HUES64 (cell line): ENCODE data around the gene KCNK3.

Experiments
- H3K27ac ChIP-seq: 2 replicates; pipeline ENCODE4 v1.7.0; 2013; ENCODE audit warnings: low read depth, low read length, inconsistent platforms
- H3K27me3 ChIP-seq: 2 replicates; pipeline ENCODE4 v1.6.1; 2013; ENCODE audit warnings: mild to moderate bottlenecking, low read length; ENCODE audit not compliant: insufficient read depth
- H3K36me3 ChIP-seq: 2 replicates; pipeline ENCODE4 v1.6.1; 2013; ENCODE audit warnings: mild to moderate bottlenecking, low read length; ENCODE audit not compliant: insufficient read depth
- H3K4me1 ChIP-seq: 2 replicates; pipeline ENCODE4 v1.6.1; 2013; ENCODE audit warnings: mild to moderate bottlenecking, low read length, moderate library complexity; ENCODE audit not compliant: insufficient read depth
- H3K4me3 ChIP-seq: 2 replicates; pipeline ENCODE4 v1.5.1; 2013; ENCODE audit warnings: mild to moderate bottlenecking, low read length, moderate library complexity
- H3K9ac ChIP-seq: 2 replicates; pipeline ENCODE4 v1.6.1; 2013; ENCODE audit warnings: mild to moderate bottlenecking, low read depth, low read length
- H3K9me3 ChIP-seq: 2 replicates; pipeline ENCODE4 v1.6.1; 2013; ENCODE audit warnings: low read depth, low read length; ENCODE audit not compliant: insufficient read depth
- WGBS: fragments of 150-250, 120-280 bp; methylation state at CpG from one replicate; pipeline ENCODE4 v1.1.7; 2013; ENCODE audit warnings: missing lambda C conversion rate; 5-methylcytosine and 5-hydroxymethylcytosine counted together

Gene KCNK3

GRCh38 chr2:26691881-26692278, 642 bp upstream of the KCNK3 start:
- H3K27me3 ChIP-seq = peaks cover 88% of the 10 kb centered on the region
- H3K9ac ChIP-seq = 0 out of 2 replicates have a peak overlapping the region, but pooled peaks have one; percentile 46
- H3K9me3 ChIP-seq = no peaks in the 10 kb centered on the region
- no peak overlapping the region for H3K27ac ChIP-seq
- peak overlapping the region; percentile 52 for H3K4me3 ChIP-seq
- peaks cover 5% of the 10 kb centered on the region; the same call in 1 of the 2 replicates for H3K4me1 ChIP-seq
- H3K36me3 ChIP-seq = no peaks in the 10 kb centered on the region
- WGBS = 67% methylated on average over 6 of the region's 6 CpGs

- Histone ChIP-seq H3K27me3 (peaks cover 89% of the 10 kb centered on the region), H3K4me1 (peaks cover 5% of the 10 kb centered on the region; the same call in 1 of the 2 replicates), H3K36me3 (no peaks in the 10 kb centered on the region), H3K27ac (no peak overlapping the region), H3K4me3 (peak overlapping the region; percentile 52), H3K9me3 (no peaks in the 10 kb centered on the region), H3K9ac (no peak overlapping the region)
- 5% methylated on average over 83 of the region's 83 CpGs for WGBS
These were observed 651 bp downstream of the KCNK3 start for GRCh38 chr2:26692897-26693849.

GRCh38 chr2:26694001-26694400, 1.5 kb downstream of the KCNK3 start:
- WGBS = 74% methylated on average over 7 of the region's 7 CpGs
- Histone ChIP-seq H3K4me1 (peaks cover 5% of the 10 kb centered on the region; the same call in 1 of the 2 replicates), H3K27me3 (peaks cover 82% of the 10 kb centered on the region), H3K27ac (no peak overlapping the region), H3K9ac (no peak overlapping the region), H3K9me3 (no peaks in the 10 kb centered on the region), H3K36me3 (no peaks in the 10 kb centered on the region), H3K4me3 (no peak overlapping the region)

GRCh38 chr2:26696351-26696816, 3.9 kb downstream of the KCNK3 start:
- H3K9ac ChIP-seq = no peak overlapping the region

GRCh38 chr2:26697425-26697824, 4.9 kb downstream of the KCNK3 start:
- Histone ChIP-seq H3K4me3 (no peak overlapping the region), H3K27ac (no peak overlapping the region), H3K36me3 (no peaks in the 10 kb centered on the region), H3K27me3 (peaks cover 56% of the 10 kb centered on the region), H3K9ac (no peak overlapping the region), H3K9me3 (no peaks in the 10 kb centered on the region), H3K4me1 (no peaks in the 10 kb centered on the region)
- WGBS = 93% methylated on average over 10 of the region's 10 CpGs

More at GRCh38 chr2:26696351-26696816, 3.9 kb downstream of the KCNK3 start:
- H3K36me3 ChIP-seq = no peaks in the 10 kb centered on the region
- WGBS = 42% methylated on average over 2 of the region's 3 CpGs
- H3K4me1 ChIP-seq = peaks cover 5% of the 10 kb centered on the region; the same call in 1 of the 2 replicates
- peaks cover 65% of the 10 kb centered on the region for H3K27me3 ChIP-seq
- H3K27ac ChIP-seq = no peak overlapping the region
- no peaks in the 10 kb centered on the region for H3K9me3 ChIP-seq
- H3K4me3 ChIP-seq = no peak overlapping the region

GRCh38 chr2:26699295-26699694, 6.8 kb downstream of the KCNK3 start:
- no peak overlapping the region for H3K9ac ChIP-seq
- H3K4me3 ChIP-seq = no peak overlapping the region
- H3K27me3 ChIP-seq = peaks cover 39% of the 10 kb centered on the region
- 87% methylated on average over 5 of the region's 6 CpGs for WGBS
- no peaks in the 10 kb centered on the region for H3K36me3 ChIP-seq
- no peaks in the 10 kb centered on the region for H3K9me3 ChIP-seq
- H3K4me1 ChIP-seq = no peaks in the 10 kb centered on the region
- no peak overlapping the region for H3K27ac ChIP-seq

GRCh38 chr2:26700078-26700477, 7.6 kb downstream of the KCNK3 start:
- WGBS = 95% methylated on average over 4 of the region's 4 CpGs
- Histone ChIP-seq H3K4me3 (no peak overlapping the region), H3K9me3 (no peaks in the 10 kb centered on the region), H3K27ac (no peak overlapping the region), H3K27me3 (peaks cover 32% of the 10 kb centered on the region), H3K9ac (no peak overlapping the region), H3K36me3 (no peaks in the 10 kb centered on the region), H3K4me1 (no peaks in the 10 kb centered on the region)

GRCh38 chr2:26701596-26701995, 9.1 kb downstream of the KCNK3 start:
- Histone ChIP-seq H3K27me3 (peaks cover 17% of the 10 kb centered on the region; the same call in 1 of the 2 replicates), H3K4me1 (no peaks in the 10 kb centered on the region), H3K27ac (no peak overlapping the region), H3K9me3 (no peaks in the 10 kb centered on the region), H3K9ac (no peak overlapping the region), H3K36me3 (no peaks in the 10 kb centered on the region), H3K4me3 (no peak overlapping the region)
- WGBS = 97% methylated on average over 5 of the region's 5 CpGs

- H3K36me3 ChIP-seq = no peaks in the 10 kb centered on the region
- 89% methylated on average over 1 of the region's 3 CpGs for WGBS
These were observed 9.5 kb downstream of the KCNK3 start for GRCh38 chr2:26702025-26702424.

GRCh38 chr2:26704441-26704977, 12.0 kb downstream of the KCNK3 start:
- H3K9ac ChIP-seq = no peak overlapping the region
- H3K27me3 ChIP-seq = peaks cover 4% of the 10 kb centered on the region; the same call in 1 of the 2 replicates
- H3K36me3 ChIP-seq = no peaks in the 10 kb centered on the region
- H3K4me3 ChIP-seq = no peak overlapping the region
- WGBS = 88% methylated on average over 7 of the region's 7 CpGs
- H3K4me1 ChIP-seq = peaks cover 6% of the 10 kb centered on the region; the same call in 1 of the 2 replicates
- no peaks in the 10 kb centered on the region for H3K9me3 ChIP-seq
- H3K27ac ChIP-seq = no peak overlapping the region

More at GRCh38 chr2:26702025-26702424, 9.5 kb downstream of the KCNK3 start:
- Histone ChIP-seq H3K9ac (no peak overlapping the region), H3K9me3 (no peaks in the 10 kb centered on the region), H3K27me3 (peaks cover 13% of the 10 kb centered on the region; the same call in 1 of the 2 replicates), H3K4me3 (no peak overlapping the region), H3K4me1 (peaks cover 4% of the 10 kb centered on the region; the same call in 1 of the 2 replicates), H3K27ac (no peak overlapping the region)

GRCh38 chr2:26705126-26705525, 12.6 kb downstream of the KCNK3 start:
- Histone ChIP-seq H3K4me1 (peaks cover 6% of the 10 kb centered on the region; the same call in 1 of the 2 replicates), H3K36me3 (no peaks in the 10 kb centered on the region), H3K27ac (no peak overlapping the region), H3K27me3 (no peaks in the 10 kb centered on the region), H3K9ac (no peak overlapping the region), H3K9me3 (no peaks in the 10 kb centered on the region), H3K4me3 (no peak overlapping the region)
- over 99% methylated on average over 5 of the region's 5 CpGs for WGBS
